Nephron progenitor cell (in vitro differentiated cells): ENCODE results near the gene SGMS1.

Source experiments
- DNase-seq: peaks from one replicate; pipeline ENCODE4 v3.0.0; 2021
- H3K27ac Mint-ChIP-seq: 2 replicates; pipeline ENCODE4 v1.8.0; 2021; ENCODE audit warnings: mild to moderate bottlenecking, moderate library complexity, mixed read lengths
- H3K27me3 Mint-ChIP-seq: 2 replicates; pipeline ENCODE4 v1.8.0; 2021; ENCODE audit warnings: mild to moderate bottlenecking, low read depth, mixed read lengths; ENCODE audit not compliant: poor library complexity
- H3K36me3 Mint-ChIP-seq: 2 replicates; pipeline ENCODE4 v1.8.0; 2021; ENCODE audit warnings: low read depth, mixed read lengths
- H3K4me1 Mint-ChIP-seq: 2 replicates; pipeline ENCODE4 v1.8.0; 2021; ENCODE audit warnings: mixed read lengths
- H3K4me3 Mint-ChIP-seq: 2 replicates; pipeline ENCODE4 v1.8.0; 2021; ENCODE audit warnings: mild to moderate bottlenecking, moderate library complexity, mixed read lengths
- H3K9me3 Mint-ChIP-seq: 2 replicates; pipeline ENCODE4 v1.8.0; 2021; ENCODE audit warnings: mild to moderate bottlenecking, moderate library complexity, mixed read lengths
- CTCF ChIP-seq: fragments of 200-600 bp; sonication (generic); IDR thresholded peaks from 2 replicates; pipeline ENCODE4 v1.5.0; 2021; ENCODE audit warnings: antibody characterized with exemption

The SGMS1 gene

GRCh38 chr10:50620899-50621298 is 2.9 kb downstream of the SGMS1 start:
- H3K36me3 Mint-ChIP-seq = no peaks in the 10 kb centered on the region
- peak overlapping the region; percentile 36 for H3K4me3 Mint-ChIP-seq
- H3K9me3 Mint-ChIP-seq = no peaks in the 10 kb centered on the region
- peaks cover 2% of the 10 kb centered on the region for H3K27me3 Mint-ChIP-seq
- TF ChIP-seq CTCF = no peak
- H3K27ac Mint-ChIP-seq = no peak overlapping the region
- H3K4me1 Mint-ChIP-seq = peaks cover 53% of the 10 kb centered on the region
- no peak for DNase-seq

- no peak for DNase-seq
- peaks cover 47% of the 10 kb centered on the region for H3K4me1 Mint-ChIP-seq
- no peak for TF ChIP-seq CTCF
- H3K9me3 Mint-ChIP-seq = no peaks in the 10 kb centered on the region
- no peak overlapping the region for H3K4me3 Mint-ChIP-seq
- no peak overlapping the region for H3K27ac Mint-ChIP-seq
- H3K36me3 Mint-ChIP-seq = no peaks in the 10 kb centered on the region
- H3K27me3 Mint-ChIP-seq = peaks cover 2% of the 10 kb centered on the region
These were observed 3.9 kb downstream of the SGMS1 start for GRCh38 chr10:50619882-50620281.

- no peak for DNase-seq
- H3K9me3 Mint-ChIP-seq = no peaks in the 10 kb centered on the region
- H3K36me3 Mint-ChIP-seq = no peaks in the 10 kb centered on the region
- peaks cover 2% of the 10 kb centered on the region for H3K27me3 Mint-ChIP-seq
- H3K4me1 Mint-ChIP-seq = peaks cover 55% of the 10 kb centered on the region
- no peak overlapping the region for H3K4me3 Mint-ChIP-seq
- no peak overlapping the region for H3K27ac Mint-ChIP-seq
- TF ChIP-seq CTCF = no peak
These were observed 4.6 kb downstream of the SGMS1 start for GRCh38 chr10:50619166-50619565.

- H3K4me3 Mint-ChIP-seq = no peak overlapping the region
- no peaks in the 10 kb centered on the region for H3K36me3 Mint-ChIP-seq
- no peak overlapping the region for H3K27ac Mint-ChIP-seq
- H3K9me3 Mint-ChIP-seq = no peaks in the 10 kb centered on the region
- peaks cover 2% of the 10 kb centered on the region for H3K27me3 Mint-ChIP-seq
- peaks cover 60% of the 10 kb centered on the region for H3K4me1 Mint-ChIP-seq
- TF ChIP-seq CTCF = no peak
- no peak for DNase-seq
These were observed 5.1 kb downstream of the SGMS1 start for GRCh38 chr10:50618624-50619023.

- no peak overlapping the region for H3K27ac Mint-ChIP-seq
- DNase-seq = no peak
- peaks cover 49% of the 10 kb centered on the region for H3K4me1 Mint-ChIP-seq
- H3K4me3 Mint-ChIP-seq = no peak overlapping the region
- no peak for TF ChIP-seq CTCF
- peaks cover 2% of the 10 kb centered on the region for H3K27me3 Mint-ChIP-seq
- no peaks in the 10 kb centered on the region for H3K9me3 Mint-ChIP-seq
- no peaks in the 10 kb centered on the region for H3K36me3 Mint-ChIP-seq
These were observed 8.1 kb downstream of the SGMS1 start for GRCh38 chr10:50615658-50616057.

- no peaks in the 10 kb centered on the region for H3K9me3 Mint-ChIP-seq
- peak; percentile 29 for DNase-seq
- H3K27me3 Mint-ChIP-seq = no peaks in the 10 kb centered on the region
- no peaks in the 10 kb centered on the region for H3K36me3 Mint-ChIP-seq
- H3K27ac Mint-ChIP-seq = no peak overlapping the region
- no peak overlapping the region for H3K4me3 Mint-ChIP-seq
- peak; percentile 32 for TF ChIP-seq CTCF
- peaks cover 44% of the 10 kb centered on the region for H3K4me1 Mint-ChIP-seq
These were observed 9.2 kb downstream of the SGMS1 start for GRCh38 chr10:50614444-50615137.
